IMR-90 (cell line): ENCODE measurements around the gene SLC35E2B. TPM values are rescaled to one million over a fixed set of nuclear protein-coding genes. Genes with fewer than 3 reads are reported as not detected.

Experiments used
- ATAC-seq: fragments of 200-7000 bp; cut with Tn5 transposase; 2 replicates; pipeline ENCODE4 v1.9.1; 2020; ENCODE audit warnings: low read depth, mild to moderate bottlenecking, moderate library complexity
- BruUV-seq: library from RNA; stranded (reverse); fragments of 400-500 nt; replicated peaks from 2 replicates; lab custom pipeline; 2021; lab: Mats Ljungman, UMichigan
- CTCF ChIA-PET: fragments of 300-600 bp; formaldehyde crosslinking; extraction: SDS; loops from one replicate; lab custom pipeline; 2021; ENCODE audit warnings: antibody characterized with exemption; lab: Yijun Ruan, JAX
- POLR2A ChIA-PET: fragments of 300-600 bp; sonication (Branson Sonifier 250); formaldehyde crosslinking; loops from one replicate; lab custom pipeline; 2022; ENCODE audit warnings: antibody characterized with exemption; ENCODE audit not compliant: unreplicated experiment; lab: Charles Lee
- DNase-seq: peaks from one replicate; pipeline ENCODE4 v3.0.0; 2013
- H2AFZ ChIP-seq: replicated peaks from 2 replicates; pipeline ENCODE3; 2013; ENCODE audit warnings: low read length, mild to moderate bottlenecking; ENCODE audit not compliant: poor library complexity
- H2AK5ac ChIP-seq: 2 replicates; pipeline ENCODE4 v1.6.1; 2013; ENCODE audit warnings: low read depth, low read length, inconsistent platforms
- H2AK9ac ChIP-seq: replicated peaks from 2 replicates; pipeline ENCODE3; 2013; ENCODE audit warnings: mild to moderate bottlenecking, low read depth, low read length, moderate library complexity; ENCODE audit not compliant: poor library complexity
- H2BK120ac ChIP-seq: 2 replicates; pipeline ENCODE4 v1.6.1; 2013; ENCODE audit warnings: low read depth, low read length, inconsistent platforms
- H2BK15ac ChIP-seq: 3 replicates; pipeline ENCODE4 v1.6.1; 2013; ENCODE audit warnings: low read depth, low read length, inconsistent platforms
- H2BK20ac ChIP-seq: 2 replicates; pipeline ENCODE4 v1.6.1; 2013; ENCODE audit warnings: low read depth, mild to moderate bottlenecking, inconsistent platforms, low read length, moderate library complexity
- H2BK5ac ChIP-seq: 2 replicates; pipeline ENCODE4 v1.6.1; 2013; ENCODE audit warnings: mild to moderate bottlenecking, low read depth, low read length, inconsistent platforms; ENCODE audit not compliant: poor library complexity, severe bottlenecking
- H3K14ac ChIP-seq: replicated peaks from 2 replicates; pipeline ENCODE4 v1.6.1; 2013; ENCODE audit warnings: low read depth, low read length, inconsistent platforms
- H3K18ac ChIP-seq: 2 replicates; pipeline ENCODE4 v1.6.1; 2013; ENCODE audit warnings: low read depth, low read length, control low read depth
- H3K23ac ChIP-seq: 2 replicates; pipeline ENCODE4 v1.6.1; 2013; ENCODE audit warnings: low read depth, low read length, inconsistent platforms
- H3K27ac ChIP-seq: 2 replicates; pipeline ENCODE4 v1.5.1; 2013; ENCODE audit warnings: mild to moderate bottlenecking, control low read depth, low read length; ENCODE audit not compliant: insufficient read depth
- H3K27me3 ChIP-seq: 2 replicates; pipeline ENCODE4 v1.6.1; 2013; ENCODE audit warnings: low read length; ENCODE audit not compliant: control insufficient read depth, insufficient read depth
- H3K36me3 ChIP-seq: 2 replicates; pipeline ENCODE4 v1.6.1; 2013; ENCODE audit warnings: low read length, mixed read lengths; ENCODE audit not compliant: control insufficient read depth, insufficient read depth
- H3K4ac ChIP-seq: 2 replicates; pipeline ENCODE4 v1.6.1; 2013; ENCODE audit warnings: low read depth, low read length, inconsistent platforms
- H3K4me1 ChIP-seq: 2 replicates; pipeline ENCODE4 v1.6.1; 2013; ENCODE audit warnings: low read length, mixed read lengths; ENCODE audit not compliant: control insufficient read depth, insufficient read depth
- H3K4me2 ChIP-seq: 2 replicates; pipeline ENCODE4 v1.6.1; 2013; ENCODE audit warnings: low read depth, mild to moderate bottlenecking, control low read depth, low read length, moderate library complexity
- H3K4me3 ChIP-seq: 2 replicates; pipeline ENCODE4 v1.5.1; 2013; ENCODE audit warnings: low read depth, mild to moderate bottlenecking, control low read depth, low read length, moderate library complexity; ENCODE audit not compliant: insufficient read depth
- H3K56ac ChIP-seq: 2 replicates; pipeline ENCODE4 v1.6.1; 2013; ENCODE audit warnings: low read length, inconsistent platforms; ENCODE audit not compliant: insufficient read depth; ENCODE audit errors: extremely low read depth
- H3K79me1 ChIP-seq, 2 experiments: 2 replicates each; pipeline ENCODE4 v1.6.1; 2013; ENCODE audit warnings: low read length in 2 of 2, inconsistent platforms in 1 of 2, low read depth in 1 of 2
- H3K9ac ChIP-seq: 2 replicates; pipeline ENCODE4 v1.6.1; 2013; ENCODE audit warnings: low read depth, low read length, control low read depth
- H3K9me1 ChIP-seq: 2 replicates; pipeline ENCODE4 v1.6.1; 2013; ENCODE audit warnings: low read length, inconsistent platforms; ENCODE audit not compliant: insufficient read depth
- H3K9me3 ChIP-seq: 2 replicates; pipeline ENCODE4 v1.6.1; 2013; ENCODE audit warnings: low read length; ENCODE audit not compliant: control insufficient read depth, insufficient read depth
- H4K20me1 ChIP-seq: 2 replicates; pipeline ENCODE4 v1.6.1; 2013; ENCODE audit warnings: low read length, inconsistent platforms; ENCODE audit not compliant: insufficient read depth
- H4K5ac ChIP-seq: 2 replicates; pipeline ENCODE4 v1.6.1; 2013; ENCODE audit warnings: mild to moderate bottlenecking, low read depth, low read length, control low read depth
- H4K8ac ChIP-seq, 2 experiments: 2 replicates each; pipeline ENCODE4 v1.6.1; 2013; ENCODE audit warnings: low read depth in 2 of 2, low read length in 2 of 2, control low read depth in 1 of 2, inconsistent platforms in 1 of 2
- H4K91ac ChIP-seq: 2 replicates; pipeline ENCODE4 v1.6.1; 2013; ENCODE audit warnings: low read depth, low read length, inconsistent platforms; ENCODE audit not compliant: insufficient read depth
- BHLHE40 ChIP-seq: fragments of 150-350 bp; IDR thresholded peaks from 2 replicates; pipeline ENCODE4 v1.6.1; 2016; ENCODE audit warnings: mild to moderate bottlenecking, low read depth, low read length
- CEBPB ChIP-seq: IDR thresholded peaks from 2 replicates; pipeline ENCODE4 v1.6.1; 2012; ENCODE audit warnings: low read depth, low read length, improper control_type of control experiment
- CHD1 ChIP-seq: IDR thresholded peaks from 2 replicates; pipeline ENCODE4 v1.6.1; 2012; ENCODE audit warnings: low read depth, low read length, improper control_type of control experiment
- CTCF ChIP-seq: conservative IDR thresholded peaks from 2 replicates; pipeline ENCODE4 v1.5.1; 2012; ENCODE audit warnings: mild to moderate bottlenecking, low read depth, low read length, improper control_type of control experiment
- ELK1 ChIP-seq: fragments of 150-350 bp; IDR thresholded peaks from 2 replicates; pipeline ENCODE4 v1.6.1; 2016; ENCODE audit warnings: low read depth, mild to moderate bottlenecking, low read length, moderate library complexity, borderline replicate concordance
- FOS ChIP-seq: fragments of 150-350 bp; IDR thresholded peaks from 2 replicates; pipeline ENCODE4 v1.6.1; 2016; ENCODE audit warnings: low read depth, low read length
- MAFK ChIP-seq: IDR thresholded peaks from 2 replicates; pipeline ENCODE4 v1.6.1; 2012; ENCODE audit warnings: low read depth, low read length, improper control_type of control experiment
- MXI1 ChIP-seq: IDR thresholded peaks from 2 replicates; pipeline ENCODE4 v1.6.1; 2012; ENCODE audit warnings: low read depth, mild to moderate bottlenecking, low read length, moderate library complexity, borderline replicate concordance
- NFE2L2 ChIP-seq: fragments of 150-350 bp; IDR thresholded peaks from 2 replicates; pipeline ENCODE4 v1.6.1; 2016; ENCODE audit warnings: low read depth, mild to moderate bottlenecking, low read length
- POLR2A ChIP-seq: IDR thresholded peaks from 2 replicates; pipeline ENCODE4 v1.6.1; 2012; ENCODE audit warnings: mild to moderate bottlenecking, low read depth, low read length
- RAD21 ChIP-seq: IDR thresholded peaks from 2 replicates; pipeline ENCODE4 v1.6.1; 2012; ENCODE audit warnings: low read length, improper control_type of control experiment
- RCOR1 ChIP-seq: IDR thresholded peaks from 2 replicates; pipeline ENCODE4 v1.6.1; 2012; ENCODE audit warnings: mild to moderate bottlenecking, low read length, improper control_type of control experiment; ENCODE audit not compliant: insufficient replicate concordance
- RFX5 ChIP-seq: IDR thresholded peaks from 2 replicates; pipeline ENCODE4 v1.8.0; 2012; ENCODE audit warnings: low read depth, mild to moderate bottlenecking, low read length, moderate library complexity
- SMC3 ChIP-seq: fragments of 150-350 bp; IDR thresholded peaks from 2 replicates; pipeline ENCODE4 v1.6.1; 2016; ENCODE audit warnings: low read depth, mild to moderate bottlenecking, antibody characterized with exemption, low read length, moderate library complexity
- USF2 ChIP-seq: fragments of 150-350 bp; IDR thresholded peaks from 2 replicates; pipeline ENCODE4 v1.6.1; 2017; ENCODE audit warnings: mild to moderate bottlenecking, antibody characterized with exemption, low read length, low read depth
- WGBS, 2 experiments: methylation state at CpG; one replicate each; pipeline versions ENCODE4 v1.1.5 to v1.1.7; 2013; ENCODE audit warnings: missing lambda C conversion rate in 2 of 2; ENCODE audit not compliant: insufficient read length in 1 of 2; ENCODE audit errors: extremely low coverage in 2 of 2; 5-methylcytosine and 5-hydroxymethylcytosine counted together
- dilution Hi-C: fragments of 300-500 bp; cut with HindIII; formaldehyde crosslinking; loops from one replicate; pipeline ENCODE4 v1.14.3; 2018; ENCODE audit warnings: low sequenced_read_pairs; ENCODE audit not compliant: unreplicated experiment
- in situ Hi-C: fragments of 300-500 bp; cut with MboI; formaldehyde crosslinking; loops from 3 replicates; pipeline ENCODE4 v1.14.3; 2019; ENCODE audit warnings: low sequenced_read_pairs, inconsistent platforms, mixed read lengths
- intact Hi-C: fragments of 100-400 bp; cut with micrococcal nuclease; formaldehyde crosslinking; loops from 2 replicates; pipeline ENCODE4 v1.10.0; 2022
- polyA plus RNA-seq, 3 experiments: library from polyadenylated mRNA; depleted of rRNA; stranded (reverse); fragments of >200 nt; gene quantifications; 2 replicates each; pipeline ENCODE4 v1.2.3, GENCODE V29; 2012; ENCODE audit warnings: low replicate concordance in 1 of 3
- total RNA-seq: library from RNA; depleted of rRNA; stranded (reverse); fragments of >200 nt; gene quantifications from 2 replicates; pipeline ENCODE4 v1.2.3, GENCODE V29; 2012

The SLC35E2B gene
- total and polyA plus RNA-seq, 2 of the 4 experiments (the other 2 are of a cell fraction) = 14.9 to 30.2 TPM

- Histone ChIP-seq H3K14ac (no peak overlapping the region), H4K8ac (no peak overlapping the region), H3K9ac (no peak overlapping the region), H2AK5ac (no peak overlapping the region), H3K4me1 (no peaks in the 10 kb centered on the region), H3K27me3 (no peaks in the 10 kb centered on the region), H3K56ac (no peak overlapping the region), H2BK120ac (no peak overlapping the region), H3K4me3 (no peak overlapping the region), H3K9me1 (peaks cover 9% of the 10 kb centered on the region; the same call in 1 of the 2 replicates), H2BK15ac (no peak overlapping the region), H3K4me2 (no peak overlapping the region), H2AFZ (no peak overlapping the region), H3K9me3 (no peaks in the 10 kb centered on the region), H3K23ac (no peak overlapping the region), H2AK9ac (no peak overlapping the region), H2BK5ac (no peak overlapping the region), H2BK20ac (no peak overlapping the region), H3K36me3 (no peaks in the 10 kb centered on the region), H3K4ac (no peak overlapping the region), H3K27ac (no peak overlapping the region), H4K91ac (no peak overlapping the region), H3K79me1 (peaks cover 10 to 20% of the 10 kb centered on the region in 2 experiments; a peak in 3 of 4 replicates), H4K20me1 (peaks cover 20% of the 10 kb centered on the region), H3K18ac (no peak overlapping the region), H4K5ac (no peak overlapping the region)
- BruUV-seq = no TSS peak
- POLR2A ChIA-PET = no interaction called here
- in situ Hi-C loops (no loop called here), intact Hi-C loops (no loop called here), dilution Hi-C loops (no loop called here)
- ATAC-seq = no peak
- 80% methylated on average over 1 of the region's 9 CpGs; no CpG with 5 or more reads in 1 of the 2 experiments for WGBS, 2 experiments
- CTCF ChIA-PET = no interaction called here
- no peak for DNase-seq
- TF ChIP-seq ELK1 (no peak), FOS (no peak), MAFK (no peak), USF2 (no peak), CHD1 (no peak), MXI1 (no peak), NFE2L2 (no peak), SMC3 (no peak), RFX5 (no peak), RCOR1 (no peak), BHLHE40 (no peak), RAD21 (no peak), CTCF (no peak), CEBPB (no peak), POLR2A (no peak)
Observed at GRCh38 chr1:1610796-1611195, 81.8 kb downstream of the SLC35E2B start.
